ENCODE results near the gene ITGBL1.

Gene ITGBL1

DNA sequence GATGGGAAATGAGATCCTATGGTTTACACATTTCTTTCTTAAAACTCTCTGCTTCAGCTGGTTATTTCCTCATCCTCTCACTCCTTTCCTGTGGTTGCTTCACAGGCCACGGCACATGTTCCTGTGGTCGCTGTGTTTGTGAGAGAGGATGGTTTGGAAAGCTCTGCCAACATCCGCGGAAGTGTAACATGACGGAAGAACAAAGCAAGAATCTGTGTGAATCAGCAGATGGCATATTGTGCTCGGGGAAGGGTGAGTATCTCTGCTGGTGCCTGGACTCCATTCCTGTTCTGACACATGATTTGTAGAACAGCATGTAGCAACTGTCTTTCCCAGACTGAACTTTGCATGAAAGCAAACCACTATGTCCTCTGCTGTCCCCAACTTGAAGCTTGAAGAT lies 254.2 kb downstream of the ITGBL1 start:
- no peak for DNase-seq

DNA sequence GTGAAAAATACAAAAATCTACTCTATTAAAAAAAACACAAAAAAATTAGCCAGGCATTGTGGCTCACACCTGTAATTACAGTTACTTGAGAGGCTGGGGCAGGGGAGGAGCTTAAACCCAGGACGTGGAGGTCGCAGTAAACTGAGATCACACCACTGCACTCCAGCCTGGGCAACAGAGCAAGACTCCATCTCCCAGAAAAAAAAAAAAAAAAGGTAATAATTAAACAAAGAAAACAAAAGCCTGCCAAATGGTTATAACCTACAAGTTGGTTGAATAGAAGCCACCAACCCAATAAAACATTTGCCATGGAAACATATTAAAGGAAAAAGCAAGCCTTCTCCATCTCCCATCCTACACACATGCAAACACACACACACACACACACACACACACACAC lies 255.2 kb downstream of the ITGBL1 start:
- no peak for DNase-seq

DNA sequence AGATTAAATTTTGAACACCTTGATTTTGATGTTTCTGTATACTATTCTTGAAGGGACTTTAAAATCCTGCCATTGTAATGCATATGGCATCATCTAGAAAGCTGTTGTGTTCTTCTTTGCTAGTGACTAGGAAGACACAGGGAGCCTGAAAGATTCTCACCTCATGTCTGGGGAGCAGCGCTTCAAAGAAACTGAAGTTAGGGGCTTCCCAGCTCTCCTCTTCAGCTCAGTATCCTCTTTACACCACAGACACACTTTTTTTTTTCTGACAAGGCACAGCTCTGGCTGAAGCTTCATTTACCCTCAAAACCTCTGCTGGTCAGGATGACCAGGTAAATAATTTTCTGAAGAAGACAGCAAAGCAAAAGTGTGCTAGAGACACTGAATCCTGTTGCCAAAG lies 255.6 kb downstream of the ITGBL1 start:
- no peak for DNase-seq

DNA sequence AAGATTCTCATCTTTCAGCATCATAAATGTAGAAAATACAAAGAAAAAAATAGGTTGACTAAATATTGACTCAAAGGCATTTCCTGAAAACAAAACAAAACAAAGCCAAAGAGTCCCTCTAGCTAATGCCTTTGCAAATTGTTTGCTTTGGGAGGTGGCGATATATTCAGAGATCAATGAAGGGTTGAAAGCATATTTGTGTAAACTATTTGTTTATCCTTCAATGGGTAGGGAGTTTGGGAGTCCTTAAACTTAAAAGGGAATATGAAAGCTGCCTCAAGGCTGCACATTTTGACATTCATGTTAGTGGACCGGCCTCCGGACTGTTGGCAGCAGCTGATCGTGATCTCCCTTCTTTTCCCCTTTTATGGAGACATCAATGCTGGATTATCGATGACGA lies 257.5 kb downstream of the ITGBL1 start:
- DNase-seq: no peak

DNA sequence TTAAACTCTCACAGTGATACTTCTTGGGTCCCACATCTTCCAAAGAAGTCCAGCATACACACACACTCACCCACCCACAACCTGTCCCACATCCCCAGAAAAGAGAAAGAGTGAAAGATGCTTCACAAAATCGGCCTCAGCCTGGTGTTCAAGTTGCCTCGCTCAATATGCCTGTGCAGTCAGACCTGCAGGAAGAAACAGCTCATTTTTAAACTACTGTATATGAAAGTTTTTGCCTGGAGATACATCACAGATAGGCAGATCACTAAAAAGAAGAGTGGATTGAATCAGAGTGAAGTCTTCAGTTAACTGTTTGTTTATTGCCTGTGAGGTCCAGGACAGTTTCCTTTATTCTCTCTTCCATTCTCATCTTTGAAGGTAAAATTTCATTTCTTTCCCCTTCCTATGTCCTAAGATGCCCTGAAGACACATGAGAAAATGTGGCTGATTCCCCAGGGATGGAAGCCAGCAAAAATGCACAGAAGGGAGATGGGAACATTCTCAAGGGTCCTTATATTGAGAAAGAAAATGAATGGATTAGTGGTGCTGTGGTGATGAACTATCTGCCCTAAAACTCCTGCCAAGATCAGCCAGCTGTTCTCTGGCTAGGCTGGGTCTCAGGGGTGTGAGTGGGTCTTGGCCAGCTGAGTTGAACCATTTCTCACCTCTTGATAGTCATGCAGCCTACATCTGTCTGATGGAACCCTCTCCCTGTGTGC lies 259.0 kb downstream of the ITGBL1 start:
- DNase-seq: no peak

DNA sequence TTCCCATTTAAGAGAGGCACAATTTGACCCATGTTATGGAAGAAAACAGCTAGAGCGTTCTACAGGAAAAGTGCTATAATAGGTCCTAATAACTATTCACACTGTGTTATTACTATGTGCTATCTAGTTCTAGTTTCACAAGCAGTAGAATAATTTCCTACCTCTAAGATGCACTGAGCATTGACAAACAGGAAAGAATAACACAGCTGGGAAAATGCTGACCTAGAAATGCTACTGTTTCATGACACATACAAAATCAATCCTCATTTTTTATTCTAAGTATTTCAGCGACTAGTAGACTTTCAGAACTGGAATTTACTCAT lies 259.5 kb downstream of the ITGBL1 start:
- DNase-seq: peak; percentile 7

DNA sequence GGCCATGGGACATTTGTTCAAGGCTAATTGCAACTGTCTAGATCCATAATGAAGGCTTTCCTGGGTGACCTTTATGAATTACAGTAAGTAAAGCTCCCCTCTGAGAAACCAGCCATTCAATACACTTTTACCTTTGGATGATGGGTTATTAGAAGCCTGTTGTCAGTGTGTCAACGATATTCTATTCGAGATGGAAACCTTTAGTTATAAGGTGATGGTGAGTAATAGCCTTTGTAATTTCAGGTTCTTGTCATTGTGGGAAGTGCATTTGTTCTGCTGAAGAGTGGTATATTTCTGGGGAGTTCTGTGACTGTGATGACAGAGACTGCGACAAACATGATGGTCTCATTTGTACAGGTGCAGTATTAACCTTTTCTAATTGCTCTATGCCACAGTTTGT lies 261.7 kb downstream of the ITGBL1 start:
- DNase-seq: peak; percentile 79

DNA sequence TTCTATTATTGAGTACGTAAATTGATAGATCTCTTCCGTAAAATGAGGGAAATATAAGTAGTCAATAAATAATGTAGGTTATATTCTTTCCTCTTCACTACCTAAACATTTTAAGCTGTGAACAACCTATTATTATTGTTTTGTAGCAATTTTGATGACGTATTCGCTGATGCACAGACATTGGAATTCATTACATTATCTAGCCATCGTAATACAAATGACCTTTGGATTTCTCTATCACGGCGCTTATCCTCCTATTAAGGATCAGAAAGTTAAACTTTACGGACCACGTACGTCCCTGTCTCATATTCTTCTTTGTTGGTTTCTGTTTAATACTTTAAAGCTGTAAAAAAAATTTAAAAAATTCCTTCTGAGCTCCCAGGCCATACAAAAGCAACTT lies 264.9 kb downstream of the ITGBL1 start:
- no peak for DNase-seq

DNA sequence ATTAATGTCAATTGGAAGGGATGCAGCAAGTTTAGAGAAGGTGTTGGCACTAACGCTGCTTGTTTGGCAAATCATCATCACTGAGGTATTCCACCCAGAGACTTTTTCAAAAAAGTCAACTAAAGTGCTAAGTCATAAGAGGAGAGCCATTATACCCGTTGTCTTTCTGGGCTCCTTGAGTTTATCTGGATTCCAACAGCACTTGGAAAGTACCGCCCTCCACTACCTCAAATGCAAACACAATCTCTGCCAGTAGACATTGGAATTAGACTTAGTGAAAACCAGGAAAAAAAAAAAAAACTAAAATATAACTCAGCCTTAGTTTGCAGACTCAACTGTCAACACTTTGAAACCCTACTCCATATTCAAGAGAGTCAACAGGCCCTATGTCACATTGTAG lies 266.0 kb downstream of the ITGBL1 start:
- no peak for DNase-seq

DNA sequence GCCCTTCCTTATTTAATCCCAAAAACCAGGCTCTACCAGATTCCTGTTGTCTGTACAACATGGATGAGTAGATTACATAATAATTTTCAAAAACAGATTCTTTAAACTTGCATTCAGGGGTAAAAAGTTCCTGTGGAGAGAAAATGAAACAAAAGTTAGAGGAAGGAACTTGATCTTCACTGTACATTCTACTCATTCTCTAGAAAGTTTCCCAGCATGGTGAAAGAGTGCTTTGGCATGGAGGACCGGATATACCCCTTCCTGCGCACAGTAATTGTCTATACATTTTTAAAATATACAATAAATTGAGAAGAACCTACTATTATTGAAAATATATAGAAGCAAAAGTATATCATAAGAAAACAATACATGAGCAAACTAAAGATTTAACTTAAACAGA lies 274.2 kb downstream of the ITGBL1 start:
- no peak for DNase-seq

DNA sequence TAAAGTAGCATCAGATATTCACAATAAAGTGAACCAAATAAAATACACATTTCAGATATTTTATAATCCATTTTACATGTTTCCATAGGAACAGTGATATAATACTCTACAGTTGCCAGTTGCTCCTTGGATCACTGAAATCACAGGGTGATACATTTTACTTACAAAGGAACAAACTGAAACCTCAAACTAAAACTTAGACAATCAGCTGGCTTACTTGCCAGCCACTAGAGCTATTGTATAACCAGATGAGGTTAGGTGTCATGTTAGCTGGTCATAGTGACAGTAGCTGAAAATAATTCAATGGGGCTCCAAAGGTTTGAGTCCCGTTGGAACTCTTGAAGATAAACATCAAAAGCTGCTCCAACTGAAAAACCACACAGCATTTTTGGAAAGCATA lies 274.6 kb downstream of the ITGBL1 start:
- DNase-seq: no peak

DNA sequence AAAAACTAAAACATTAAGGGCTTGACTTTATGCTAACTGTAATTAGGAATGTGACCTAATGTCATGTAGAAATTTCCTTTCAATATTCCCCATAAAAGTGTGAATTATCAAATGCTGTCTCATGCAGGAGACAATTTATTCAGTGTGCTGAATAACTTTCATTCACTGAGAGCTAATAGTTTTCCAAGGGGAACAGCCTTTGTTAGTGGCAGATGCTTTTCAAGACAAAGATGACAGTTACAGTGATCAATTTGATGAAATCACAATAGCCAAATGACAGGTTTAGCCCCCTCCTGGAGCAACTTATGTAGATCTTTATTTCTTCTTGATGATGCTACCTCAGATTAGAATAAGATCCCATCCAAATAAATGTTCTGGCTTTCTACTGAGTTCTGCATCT lies 275.5 kb downstream of the ITGBL1 start:
- DNase-seq: no peak

DNA sequence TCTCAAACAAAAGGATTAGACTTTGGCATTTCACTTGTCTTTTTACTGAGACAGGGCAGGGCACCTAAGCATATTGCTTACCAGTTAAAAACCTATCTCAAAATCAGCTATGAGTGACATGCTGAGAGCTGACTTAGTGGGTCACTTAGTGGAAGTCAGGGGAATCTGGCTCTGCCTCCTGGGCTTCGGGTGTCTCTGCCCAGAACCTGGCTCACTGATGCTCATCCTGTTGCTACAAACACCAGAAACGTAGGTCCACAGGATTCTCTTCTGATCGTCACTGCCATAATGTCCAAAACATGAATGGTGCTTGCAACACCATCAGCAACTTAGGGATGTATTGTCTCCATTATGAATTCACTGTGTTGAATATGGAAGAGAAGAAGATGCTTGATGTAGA lies 276.1 kb downstream of the ITGBL1 start:
- DNase-seq: no peak

DNA sequence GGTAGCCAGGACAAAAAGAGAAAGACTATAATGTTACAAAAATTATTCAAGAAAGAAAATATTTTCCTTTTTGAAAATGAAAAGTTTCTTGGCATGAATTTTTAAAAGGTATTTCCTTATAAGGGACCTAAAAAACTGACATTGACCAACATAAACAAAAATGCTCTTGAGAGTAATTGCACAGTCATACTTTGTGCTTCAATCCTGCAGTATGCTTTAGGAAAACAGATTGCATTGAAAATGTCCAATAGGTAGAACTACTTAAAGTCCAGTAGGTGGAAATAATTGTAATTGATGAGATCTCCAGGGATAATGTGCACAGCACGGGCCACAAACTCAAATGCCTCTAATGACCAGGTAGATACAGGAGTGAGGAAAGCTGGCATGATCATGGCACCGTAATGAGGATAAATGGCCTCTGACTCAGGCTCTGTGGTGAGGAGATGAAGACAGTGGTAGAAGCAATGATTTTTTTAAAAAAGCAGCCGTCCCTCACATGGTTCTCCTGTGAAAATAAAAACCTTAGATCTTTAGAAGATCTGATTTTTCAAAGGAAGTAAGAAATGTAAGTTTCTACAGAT lies 278.0 kb downstream of the ITGBL1 start:
- peak; percentile 68 for DNase-seq

DNA sequence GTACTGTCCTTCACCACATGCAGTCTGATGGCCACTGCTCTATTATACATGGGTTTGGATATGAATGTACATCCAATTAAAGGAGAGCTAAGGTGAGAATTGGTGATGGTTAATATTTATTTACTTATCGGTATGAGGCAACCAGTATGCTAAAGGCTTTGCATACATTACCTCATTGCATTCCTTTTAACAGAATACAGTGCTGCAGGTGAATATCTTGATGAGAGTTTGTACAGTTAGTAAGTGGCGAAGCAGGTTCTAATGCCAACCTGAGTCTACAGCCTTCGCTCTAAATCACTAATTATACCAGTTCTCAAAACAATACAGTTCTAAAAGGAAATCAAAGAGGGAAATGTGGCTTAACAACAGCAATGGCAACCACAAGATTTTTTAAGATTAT lies 284.1 kb downstream of the ITGBL1 start:
- no peak for DNase-seq

DNA sequence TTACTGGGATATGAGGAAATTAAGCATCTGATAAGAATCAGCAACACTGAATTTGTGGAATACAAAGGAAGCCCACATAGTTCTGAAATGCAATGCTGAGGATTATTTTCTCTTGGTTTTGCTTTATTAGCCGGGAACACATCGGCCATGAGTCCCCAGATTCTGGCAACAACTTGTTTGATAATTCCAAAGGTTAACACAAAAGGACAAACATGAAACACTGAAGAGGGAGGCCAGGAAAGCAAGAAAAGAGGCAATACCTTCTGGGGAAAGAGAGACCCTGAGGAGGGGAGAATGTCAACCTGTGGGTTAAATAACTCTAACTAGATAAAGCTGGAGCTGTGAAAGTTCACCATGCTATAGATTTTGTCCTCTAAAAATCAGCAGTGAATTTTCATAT lies 285.9 kb downstream of the ITGBL1 start:
- no peak for DNase-seq

DNA sequence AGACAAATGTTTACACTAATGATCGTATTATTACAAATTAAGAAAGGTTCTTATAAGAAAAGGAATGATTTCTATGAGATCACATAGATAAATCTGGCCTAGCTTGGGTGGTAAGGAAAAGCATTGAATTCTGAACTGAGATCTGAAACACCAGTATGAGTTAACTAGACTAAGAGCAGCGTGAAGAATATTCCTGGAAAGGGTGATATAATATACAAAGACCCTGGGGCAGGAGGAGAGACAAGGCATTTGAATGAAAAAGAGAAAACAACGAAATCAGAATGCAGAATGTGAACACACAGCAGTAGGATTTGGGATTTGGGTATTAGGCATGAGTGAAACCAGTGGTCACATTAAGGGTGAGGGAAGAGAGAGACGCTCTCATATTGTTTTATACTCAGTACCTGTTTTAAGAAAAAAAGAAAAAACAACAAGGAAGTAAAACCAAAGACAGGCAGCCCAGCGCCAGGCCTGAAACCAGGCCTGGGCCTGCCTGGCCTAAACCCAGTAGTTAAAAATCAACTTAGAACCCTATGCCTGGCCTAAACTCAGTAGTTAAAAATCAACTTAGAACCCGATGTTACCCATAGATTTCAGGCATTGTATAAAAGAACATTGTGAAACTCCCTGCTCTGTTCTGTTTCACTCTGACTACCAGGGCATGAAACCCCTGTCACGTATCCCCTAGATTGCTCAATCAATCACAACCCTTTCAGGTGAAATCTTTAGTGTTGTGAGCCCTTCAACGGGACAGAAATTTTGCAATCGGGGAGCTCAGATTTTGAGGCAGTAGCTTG lies 287.1 kb downstream of the ITGBL1 start:
- DNase-seq: no peak

DNA sequence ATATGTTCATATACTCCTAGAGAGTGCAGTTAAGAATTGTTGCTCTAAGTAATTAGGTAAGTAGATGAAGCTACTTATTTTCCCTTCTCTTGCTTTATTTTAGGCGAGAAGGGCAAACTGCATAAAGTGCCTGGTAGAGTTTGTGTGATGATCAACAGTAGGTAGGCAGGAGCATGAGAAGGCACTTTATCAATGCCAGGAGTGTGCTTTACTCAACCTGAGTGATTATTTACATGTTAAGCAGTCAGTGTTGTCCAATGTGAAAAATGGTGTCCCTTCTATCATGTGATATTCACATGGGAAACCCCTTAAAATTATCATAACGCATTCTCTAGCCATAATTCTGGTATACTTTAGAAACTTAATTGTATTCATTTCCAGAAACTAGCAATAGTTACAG lies 294.0 kb downstream of the ITGBL1 start:
- no peak for DNase-seq

DNA sequence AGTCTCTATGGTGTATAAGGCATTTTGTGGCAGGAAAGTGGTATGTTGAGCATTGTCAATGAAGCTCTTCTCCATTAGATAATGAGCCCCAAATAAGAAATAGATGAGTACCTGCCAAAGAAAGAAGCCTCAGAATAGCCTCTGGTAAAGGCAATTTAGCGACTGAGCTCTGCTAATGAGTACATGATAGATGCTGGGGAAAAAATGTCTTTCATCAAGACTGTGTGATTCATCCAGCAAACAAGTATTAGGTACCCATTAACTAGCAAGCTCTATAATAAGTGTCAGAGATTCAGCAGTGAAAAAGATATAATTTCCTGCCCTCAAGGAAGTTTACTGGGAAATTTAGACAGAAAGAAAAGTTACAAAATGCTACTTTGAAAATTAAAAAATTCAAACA lies 294.6 kb downstream of the ITGBL1 start:
- DNase-seq: peak; percentile 2

DNA sequence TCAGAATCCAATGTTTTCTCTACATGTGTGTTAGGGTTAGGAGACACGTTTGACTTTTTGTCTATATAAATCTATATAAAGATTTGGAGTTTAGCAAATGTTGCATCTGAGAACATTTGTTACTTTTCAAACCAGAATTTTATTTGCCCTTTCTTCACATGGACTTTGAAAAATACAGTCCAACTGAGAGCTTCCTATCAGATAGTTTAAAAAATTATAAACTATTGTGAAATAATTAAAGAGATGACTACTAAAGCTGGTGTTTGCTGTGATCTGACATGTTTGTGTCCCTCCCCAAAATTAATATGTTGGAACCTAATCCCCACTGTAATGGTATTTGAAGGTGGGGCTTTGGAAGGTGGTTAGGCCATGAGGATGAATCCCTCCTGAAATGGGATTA lies 297.1 kb downstream of the ITGBL1 start:
- DNase-seq: no peak

DNA sequence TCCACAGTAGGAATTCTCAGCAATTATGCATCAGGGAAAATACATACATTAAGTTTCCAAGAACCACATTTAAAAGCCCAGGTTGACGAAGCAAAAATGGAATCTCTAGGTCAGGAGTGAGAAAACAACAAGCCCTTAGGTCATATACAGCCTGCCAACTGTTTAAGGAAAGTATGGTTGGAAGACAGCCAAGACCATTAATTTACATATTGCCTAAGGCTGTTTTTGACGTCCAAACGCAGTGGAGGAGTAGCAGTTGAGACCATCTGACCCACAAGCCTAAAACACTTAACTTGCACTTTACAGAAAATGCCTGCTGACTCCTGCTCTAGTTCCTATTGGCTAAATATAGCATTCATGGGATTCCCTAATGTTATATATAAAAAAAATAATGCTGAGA lies 299.0 kb downstream of the ITGBL1 start:
- DNase-seq: peak; percentile 36

DNA sequence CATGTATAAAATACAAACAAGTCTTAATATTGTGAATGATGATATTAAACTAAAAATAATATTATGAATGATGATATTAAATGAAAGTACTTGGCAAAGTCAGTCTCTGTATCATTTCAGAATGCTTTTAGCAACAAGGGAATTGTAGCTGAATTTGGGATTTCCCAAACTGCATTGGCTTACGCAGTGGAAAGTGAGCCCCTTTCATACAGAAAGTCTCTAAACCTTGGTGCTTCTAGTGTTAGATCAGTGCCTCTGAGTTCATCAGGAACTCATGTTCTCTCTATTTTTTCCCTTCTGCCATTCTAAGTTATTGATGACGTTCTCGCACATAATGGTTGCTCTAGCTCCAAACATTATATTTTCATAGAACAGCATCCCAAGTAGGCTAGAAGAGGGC lies 300.0 kb downstream of the ITGBL1 start:
- no peak for DNase-seq

DNA sequence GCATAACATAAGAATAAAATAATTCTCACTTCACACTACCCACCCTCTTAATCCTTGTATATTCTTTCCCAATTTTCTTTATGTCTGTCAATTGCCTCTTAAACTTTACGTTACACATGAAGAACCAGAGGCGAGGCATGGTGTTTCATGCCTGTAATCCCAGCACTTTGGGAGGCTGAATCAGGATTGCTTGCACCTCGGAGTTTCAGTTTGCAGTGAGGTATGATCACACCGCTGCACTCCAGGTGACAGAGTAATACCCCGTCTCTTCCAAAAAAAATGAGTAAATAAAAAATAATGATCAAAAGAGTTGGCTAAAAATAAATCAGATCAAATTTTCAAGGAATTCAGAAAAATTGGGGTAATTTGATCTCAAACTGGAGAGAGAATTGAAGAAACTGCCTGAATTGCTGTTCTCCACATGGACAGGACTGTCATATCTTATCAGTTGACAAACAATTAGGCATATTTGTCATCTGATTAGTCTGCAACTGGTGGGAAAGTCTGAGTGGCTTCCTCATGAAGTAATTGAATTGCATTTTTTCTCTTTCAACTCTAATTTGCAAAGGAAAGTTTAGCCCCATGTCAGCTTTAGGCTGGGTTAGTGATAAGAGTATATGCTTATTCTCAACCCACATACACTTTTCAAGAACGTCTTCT lies 302.9 kb downstream of the ITGBL1 start:
- no peak for DNase-seq

DNA sequence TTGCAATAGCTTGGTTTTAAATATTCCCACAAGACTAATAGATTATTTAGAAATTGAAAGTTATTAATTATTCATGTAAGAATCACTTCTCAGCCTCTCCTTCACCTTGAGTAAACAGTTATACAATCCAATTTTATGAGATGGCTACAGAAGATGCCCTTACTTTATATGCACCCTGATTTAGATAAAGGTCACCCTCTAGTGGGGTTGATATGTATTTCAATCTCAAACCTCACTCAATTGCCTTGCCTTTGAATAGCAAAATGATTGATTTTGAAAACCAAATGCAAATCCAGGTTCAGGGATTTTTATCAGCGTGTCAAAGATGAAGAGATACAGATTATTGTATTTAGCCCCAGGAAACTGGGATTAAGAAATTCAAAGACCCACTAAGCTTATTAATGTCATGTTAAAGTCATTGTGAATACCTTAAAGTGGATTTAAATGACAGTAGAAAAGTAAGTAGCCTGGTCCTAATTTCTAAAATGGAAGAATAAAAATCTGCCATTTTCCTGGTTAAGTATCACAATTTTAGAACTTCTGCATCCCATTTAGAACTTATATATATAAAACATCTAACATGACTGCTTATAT lies 305.1 kb downstream of the ITGBL1 start:
- no peak for DNase-seq
